ENCODE data around the gene MYEOV. TPM values are rescaled to one million over a fixed set of nuclear protein-coding genes. Genes with fewer than 3 reads are reported as not detected.

Gene MYEOV
- total and polyA plus RNA-seq, 10 of the 15 experiments (the other 5 are each of a cell fraction or from before 2014, with no cell fraction given), result 0.05 to 0.40 (median 0.26) TPM; not detected in 3

DNA sequence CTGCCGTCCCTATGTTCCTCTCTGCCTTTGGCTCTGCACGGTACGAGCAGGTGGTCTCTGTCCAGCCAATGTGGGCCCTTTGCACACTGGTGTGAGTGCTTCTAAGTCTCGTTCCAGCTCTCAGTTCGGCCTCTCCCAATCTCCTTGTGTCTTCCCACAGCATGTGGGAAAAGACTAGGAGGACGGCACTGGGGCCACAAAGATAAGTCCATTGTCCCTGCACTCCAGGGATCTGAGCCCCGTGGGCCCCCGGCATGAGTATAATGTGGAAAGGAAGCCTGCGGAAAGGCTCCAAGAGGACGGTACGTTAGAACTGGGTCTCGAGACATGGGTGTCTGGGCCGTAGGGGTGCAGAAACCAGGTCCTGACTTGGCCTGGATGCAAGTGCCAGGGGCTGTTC is 16.4 kb downstream of the MYEOV start:
- CTCF ChIA-PET, result no interaction called here
- 86% methylated on average over 13 of the region's 13 CpGs for WGBS (ENCODE audit: insufficient coverage, insufficient replicate concordance, low lambda C conversion rate, missing lambda C conversion rate)

More for the DNA sequence above, 16.4 kb downstream of the MYEOV start:
- ATAC-seq, result no peak
- no peak for FAIRE-seq
- no peak for TF ChIP-seq ASH2L (IDR thresholded peaks at IDR 0.05; ENCODE audit: borderline replicate concordance, low read depth)
- no peak for TF ChIP-seq ZNF622 (IDR thresholded peaks at IDR 0.05)
- TF ChIP-seq TCF12 (IDR thresholded peaks at IDR 0.05; ENCODE audit: low read depth, low read length), result no peak
- TF ChIP-seq, protein P1, sequence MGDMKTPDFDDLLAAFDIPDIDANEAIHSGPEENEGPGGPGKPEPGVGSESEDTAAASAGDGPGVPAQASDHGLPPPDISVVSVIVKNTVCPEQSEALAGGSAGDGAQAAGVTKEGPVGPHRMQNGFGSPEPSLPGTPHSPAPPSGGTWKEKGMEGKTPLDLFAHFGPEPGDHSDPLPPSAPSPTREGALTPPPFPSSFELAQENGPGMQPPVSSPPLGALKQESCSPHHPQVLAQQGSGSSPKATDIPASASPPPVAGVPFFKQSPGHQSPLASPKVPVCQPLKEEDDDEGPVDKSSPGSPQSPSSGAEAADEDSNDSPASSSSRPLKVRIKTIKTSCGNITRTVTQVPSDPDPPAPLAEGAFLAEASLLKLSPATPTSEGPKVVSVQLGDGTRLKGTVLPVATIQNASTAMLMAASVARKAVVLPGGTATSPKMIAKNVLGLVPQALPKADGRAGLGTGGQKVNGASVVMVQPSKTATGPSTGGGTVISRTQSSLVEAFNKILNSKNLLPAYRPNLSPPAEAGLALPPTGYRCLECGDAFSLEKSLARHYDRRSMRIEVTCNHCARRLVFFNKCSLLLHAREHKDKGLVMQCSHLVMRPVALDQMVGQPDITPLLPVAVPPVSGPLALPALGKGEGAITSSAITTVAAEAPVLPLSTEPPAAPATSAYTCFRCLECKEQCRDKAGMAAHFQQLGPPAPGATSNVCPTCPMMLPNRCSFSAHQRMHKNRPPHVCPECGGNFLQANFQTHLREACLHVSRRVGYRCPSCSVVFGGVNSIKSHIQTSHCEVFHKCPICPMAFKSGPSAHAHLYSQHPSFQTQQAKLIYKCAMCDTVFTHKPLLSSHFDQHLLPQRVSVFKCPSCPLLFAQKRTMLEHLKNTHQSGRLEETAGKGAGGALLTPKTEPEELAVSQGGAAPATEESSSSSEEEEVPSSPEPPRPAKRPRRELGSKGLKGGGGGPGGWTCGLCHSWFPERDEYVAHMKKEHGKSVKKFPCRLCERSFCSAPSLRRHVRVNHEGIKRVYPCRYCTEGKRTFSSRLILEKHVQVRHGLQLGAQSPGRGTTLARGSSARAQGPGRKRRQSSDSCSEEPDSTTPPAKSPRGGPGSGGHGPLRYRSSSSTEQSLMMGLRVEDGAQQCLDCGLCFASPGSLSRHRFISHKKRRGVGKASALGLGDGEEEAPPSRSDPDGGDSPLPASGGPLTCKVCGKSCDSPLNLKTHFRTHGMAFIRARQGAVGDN (IDR thresholded peaks at IDR 0.05), result no peak
- no peak for TF ChIP-seq RB1 (IDR thresholded peaks at IDR 0.05; ENCODE audit: borderline replicate concordance)
- TF ChIP-seq, protein P2, sequence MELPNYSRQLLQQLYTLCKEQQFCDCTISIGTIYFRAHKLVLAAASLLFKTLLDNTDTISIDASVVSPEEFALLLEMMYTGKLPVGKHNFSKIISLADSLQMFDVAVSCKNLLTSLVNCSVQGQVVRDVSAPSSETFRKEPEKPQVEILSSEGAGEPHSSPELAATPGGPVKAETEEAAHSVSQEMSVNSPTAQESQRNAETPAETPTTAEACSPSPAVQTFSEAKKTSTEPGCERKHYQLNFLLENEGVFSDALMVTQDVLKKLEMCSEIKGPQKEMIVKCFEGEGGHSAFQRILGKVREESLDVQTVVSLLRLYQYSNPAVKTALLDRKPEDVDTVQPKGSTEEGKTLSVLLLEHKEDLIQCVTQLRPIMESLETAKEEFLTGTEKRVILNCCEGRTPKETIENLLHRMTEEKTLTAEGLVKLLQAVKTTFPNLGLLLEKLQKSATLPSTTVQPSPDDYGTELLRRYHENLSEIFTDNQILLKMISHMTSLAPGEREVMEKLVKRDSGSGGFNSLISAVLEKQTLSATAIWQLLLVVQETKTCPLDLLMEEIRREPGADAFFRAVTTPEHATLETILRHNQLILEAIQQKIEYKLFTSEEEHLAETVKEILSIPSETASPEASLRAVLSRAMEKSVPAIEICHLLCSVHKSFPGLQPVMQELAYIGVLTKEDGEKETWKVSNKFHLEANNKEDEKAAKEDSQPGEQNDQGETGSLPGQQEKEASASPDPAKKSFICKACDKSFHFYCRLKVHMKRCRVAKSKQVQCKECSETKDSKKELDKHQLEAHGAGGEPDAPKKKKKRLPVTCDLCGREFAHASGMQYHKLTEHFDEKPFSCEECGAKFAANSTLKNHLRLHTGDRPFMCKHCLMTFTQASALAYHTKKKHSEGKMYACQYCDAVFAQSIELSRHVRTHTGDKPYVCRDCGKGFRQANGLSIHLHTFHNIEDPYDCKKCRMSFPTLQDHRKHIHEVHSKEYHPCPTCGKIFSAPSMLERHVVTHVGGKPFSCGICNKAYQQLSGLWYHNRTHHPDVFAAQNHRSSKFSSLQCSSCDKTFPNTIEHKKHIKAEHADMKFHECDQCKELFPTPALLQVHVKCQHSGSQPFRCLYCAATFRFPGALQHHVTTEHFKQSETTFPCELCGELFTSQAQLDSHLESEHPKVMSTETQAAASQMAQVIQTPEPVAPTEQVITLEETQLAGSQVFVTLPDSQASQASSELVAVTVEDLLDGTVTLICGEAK (IDR thresholded peaks at IDR 0.05; ENCODE audit: borderline replicate concordance), result no peak
- no peak for TF ChIP-seq ZSCAN29 (IDR thresholded peaks at IDR 0.05)
- no peak for TF ChIP-seq CHD1 (IDR thresholded peaks at IDR 0.05; ENCODE audit: low read depth, low read length)
- no peak for TF ChIP-seq NR2F1 (conservative IDR thresholded peaks at IDR 0.05)
- no peak for TF ChIP-seq SIX5 (IDR thresholded peaks at IDR 0.05; ENCODE audit: low read depth, low read length, severe bottlenecking)
- no peak for TF ChIP-seq MEF2B (IDR thresholded peaks at IDR 0.05; ENCODE audit: partially characterized antibody, poor library complexity, severe bottlenecking)
- no peak for TF ChIP-seq SIN3A (IDR thresholded peaks at IDR 0.05; ENCODE audit: low read depth, low read length)
- no peak for TF ChIP-seq CREM (IDR thresholded peaks at IDR 0.05; ENCODE audit: low read depth)
- TF ChIP-seq NR2C1 (IDR thresholded peaks at IDR 0.05), result no peak
- TF ChIP-seq, protein P3, sequence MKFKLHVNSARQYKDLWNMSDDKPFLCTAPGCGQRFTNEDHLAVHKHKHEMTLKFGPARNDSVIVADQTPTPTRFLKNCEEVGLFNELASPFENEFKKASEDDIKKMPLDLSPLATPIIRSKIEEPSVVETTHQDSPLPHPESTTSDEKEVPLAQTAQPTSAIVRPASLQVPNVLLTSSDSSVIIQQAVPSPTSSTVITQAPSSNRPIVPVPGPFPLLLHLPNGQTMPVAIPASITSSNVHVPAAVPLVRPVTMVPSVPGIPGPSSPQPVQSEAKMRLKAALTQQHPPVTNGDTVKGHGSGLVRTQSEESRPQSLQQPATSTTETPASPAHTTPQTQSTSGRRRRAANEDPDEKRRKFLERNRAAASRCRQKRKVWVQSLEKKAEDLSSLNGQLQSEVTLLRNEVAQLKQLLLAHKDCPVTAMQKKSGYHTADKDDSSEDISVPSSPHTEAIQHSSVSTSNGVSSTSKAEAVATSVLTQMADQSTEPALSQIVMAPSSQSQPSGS (IDR thresholded peaks at IDR 0.05; ENCODE audit: low read length), result no peak
- DNase-seq (ENCODE audit: low read depth, low spot score), result no peak
- H3K79me2 ChIP-seq (ENCODE audit: control insufficient read depth, insufficient read depth, low read length), result no peaks in the 10 kb centered on the region
- H3K27me3 ChIP-seq (replicated peaks in 1 of 2; ENCODE audit: control insufficient read depth in 2 of 2, insufficient read depth in 2 of 2, low read length in 1 of 2), result no peaks in the 10 kb centered on the region; a peak in 1 of 4 replicates
- no peaks in the 10 kb centered on the region for H4K20me1 ChIP-seq (ENCODE audit: control insufficient read depth, insufficient read depth)
- no peak overlapping the region for H3K9ac ChIP-seq (ENCODE audit: control insufficient read depth, insufficient read depth, low read length)
- intact Hi-C loops (cut with micrococcal nuclease; ENCODE audit: unreplicated experiment) (no loop called here), in situ Hi-C loops (cut with MboI) (no loop called here)
- no peaks in the 10 kb centered on the region for H3K36me3 ChIP-seq (ENCODE audit: control insufficient read depth in 2 of 2, insufficient read depth in 2 of 2, low read length in 1 of 2)
- no peak overlapping the region for H3K27ac ChIP-seq (ENCODE audit: control insufficient read depth, insufficient read depth)
- ChIA-PET SMC1A (ENCODE audit: uncharacterized antibody, unreplicated experiment) (interaction anchor here (1.7 kb wide), 1 partner anchor 13 kb away, joined by 4 read pairs; no protein-coding TSS in a partner anchor), POLR2A (no interaction called here), RAD21 (ENCODE audit: unreplicated experiment) (interaction anchor here (3.2 kb wide), 1 partner anchor 13 kb away, joined by 22 read pairs; no protein-coding TSS in a partner anchor)
- BruUV-seq (replicated peaks), result no TSS peak
- no peaks in the 10 kb centered on the region; the same call in 2 of the 3 replicates for H3K9me3 ChIP-seq (replicated peaks; ENCODE audit: control insufficient read depth, insufficient read depth, low read length)
- no peak overlapping the region for H3K4me3 ChIP-seq
- H3K4me2 ChIP-seq (ENCODE audit: control insufficient read depth, insufficient read depth), result no peak overlapping the region
- H2AFZ ChIP-seq (ENCODE audit: control insufficient read depth, low read depth, low read length), result no peak overlapping the region
- H3K4me1 ChIP-seq (ENCODE audit: control insufficient read depth, insufficient read depth, low read length), result peaks cover 14% of the 10 kb centered on the region
